Liver (tissue), 9 donors: ENCODE results near the gene NLRP9. TPM values are rescaled to one million over a fixed set of nuclear protein-coding genes. Genes with fewer than 3 reads are reported as not detected.

Experiments used
- DNase-seq: peaks from one replicate; pipeline ENCODE4 v3.0.0-alpha.2; 2017; ENCODE audit warnings: low spot score
- H3K27ac ChIP-seq, 2 donors: one replicate each; pipeline ENCODE4 v1.7.0; 2013; ENCODE audit warnings: inconsistent platforms in 2 of 2, low read length in 2 of 2, control low read depth in 1 of 2, low read depth in 1 of 2, mild to moderate bottlenecking in 1 of 2
- H3K27me3 ChIP-seq, 4 donors: one replicate each; pipeline versions ENCODE4 v1.6.1 to v1.7.0; 2013; ENCODE audit warnings: low read length in 3 of 4, inconsistent platforms in 1 of 4, mild to moderate bottlenecking in 1 of 4, moderate library complexity in 1 of 4; ENCODE audit not compliant: control insufficient read depth in 4 of 4, insufficient read depth in 4 of 4
- H3K36me3 ChIP-seq, 4 donors: one replicate each; pipeline versions ENCODE4 v1.6.1 to v1.7.0; 2013; ENCODE audit warnings: low read length in 3 of 4, mild to moderate bottlenecking in 3 of 4, low read depth in 1 of 4, moderate library complexity in 1 of 4; ENCODE audit not compliant: control insufficient read depth in 4 of 4, insufficient read depth in 3 of 4
- H3K4me1 ChIP-seq, 4 donors: one replicate each; pipeline versions ENCODE4 v1.6.1 to v1.7.0; 2013; ENCODE audit warnings: low read length in 3 of 4, mild to moderate bottlenecking in 3 of 4, moderate library complexity in 1 of 4; ENCODE audit not compliant: control insufficient read depth in 4 of 4, insufficient read depth in 4 of 4
- H3K4me3 ChIP-seq, 3 donors: one replicate each; pipeline versions ENCODE4 v1.6.1 to v1.7.0; 2013; ENCODE audit warnings: low read length in 3 of 3, control low read depth in 1 of 3, low read depth in 1 of 3, mild to moderate bottlenecking in 1 of 3
- H3K9ac ChIP-seq, 2 donors: one replicate each; pipeline ENCODE4 v1.7.0; 2013; ENCODE audit warnings: low read length in 2 of 2, mild to moderate bottlenecking in 2 of 2, moderate library complexity in 2 of 2, control low read depth in 1 of 2, low read depth in 1 of 2
- H3K9me3 ChIP-seq, 4 donors: one replicate each; pipeline versions ENCODE4 v1.6.1 to v1.7.0; 2013; ENCODE audit warnings: low read length in 3 of 4; ENCODE audit not compliant: control insufficient read depth in 4 of 4
- ATF3 ChIP-seq: IDR thresholded peaks from 2 replicates; pipeline ENCODE4 v1.6.1; 2016; ENCODE audit warnings: antibody characterized with exemption
- FOXA1 ChIP-seq: IDR thresholded peaks from 2 replicates; pipeline ENCODE4 v1.6.1; 2016; ENCODE audit warnings: antibody characterized with exemption
- FOXA2 ChIP-seq: IDR thresholded peaks from 2 replicates; pipeline ENCODE4 v1.6.1; 2016; ENCODE audit warnings: antibody characterized with exemption
- GABPA ChIP-seq, 2 donors: IDR thresholded peaks in 1 of 2; conservative IDR thresholded peaks in 1 of 2; 2 replicates each; pipeline ENCODE4 v1.6.1; 2016; ENCODE audit warnings: antibody characterized with exemption in 2 of 2, mild to moderate bottlenecking in 1 of 2, moderate library complexity in 1 of 2
- HNF4A ChIP-seq, 2 donors: conservative IDR thresholded peaks; 2 replicates each; pipeline ENCODE4 v1.6.1; 2016; ENCODE audit warnings: antibody characterized with exemption in 2 of 2, mild to moderate bottlenecking in 2 of 2
- HNF4G ChIP-seq: IDR thresholded peaks from 2 replicates; pipeline ENCODE4 v1.6.1; 2016; ENCODE audit warnings: antibody characterized with exemption
- JUND ChIP-seq, 2 donors: IDR thresholded peaks; 2 replicates each; pipeline ENCODE4 v1.6.1; 2016; ENCODE audit warnings: antibody characterized with exemption in 2 of 2
- MAX ChIP-seq: IDR thresholded peaks from 2 replicates; pipeline ENCODE4 v1.6.1; 2016; ENCODE audit warnings: antibody characterized with exemption
- RAD21 ChIP-seq, 2 donors: IDR thresholded peaks; 2 replicates each; pipeline ENCODE4 v1.6.1; 2016; ENCODE audit warnings: antibody characterized with exemption in 2 of 2, mild to moderate bottlenecking in 2 of 2
- REST ChIP-seq: IDR thresholded peaks from 2 replicates; pipeline ENCODE4 v1.6.1; 2016; ENCODE audit warnings: antibody characterized with exemption, mild to moderate bottlenecking
- RXRA ChIP-seq, 2 donors: IDR thresholded peaks; 2 replicates each; pipeline ENCODE4 v1.6.1; 2017 to 2018; ENCODE audit warnings: antibody characterized with exemption in 2 of 2, mild to moderate bottlenecking in 1 of 2
- TAF1 ChIP-seq: conservative IDR thresholded peaks from 2 replicates; pipeline ENCODE4 v1.6.1; 2016; ENCODE audit warnings: antibody characterized with exemption, mild to moderate bottlenecking
- YY1 ChIP-seq: IDR thresholded peaks from 2 replicates; pipeline ENCODE4 v1.6.1; 2016; ENCODE audit warnings: antibody characterized with exemption, mild to moderate bottlenecking
- ZBTB33 ChIP-seq: IDR thresholded peaks from 2 replicates; pipeline ENCODE4 v1.6.1; 2016; ENCODE audit warnings: antibody characterized with exemption
- WGBS: extraction: QIAGEN DNeasy Blood & Tissue Kit; methylation state at CpG from one replicate; pipeline ENCODE4 v1.1.7; 2013; 5-methylcytosine and 5-hydroxymethylcytosine counted together
- polyA plus RNA-seq, 2 donors: library from polyadenylated mRNA; stranded (reverse) in 1 of 2; unstranded in 1 of 2; fragments of 200-250 nt in 1 of 2; fragments of >200 nt in 1 of 2; fragmentation: Nextera tagmentation in 1 of 2; extraction: Ambion mirVana in 1 of 2; gene quantifications; one replicate each; pipeline versions ENCODE4 v1.2.1 to v1.2.3, GENCODE V29; 2013 to 2015
- total RNA-seq, 2 donors: library from RNA; depleted of rRNA; stranded (reverse); fragments of >200 nt; gene quantifications; one replicate each; pipeline ENCODE4 v1.2.3, GENCODE V29; 2014
- donor health status: healthy.
- donor health status: healthy.
- donor health status: healthy.
- donor health status: healthy.
- donor health status: healthy.

The NLRP9 gene
- total and polyA plus RNA-seq, 4 donors: not detected

GRCh38 chr19:55699221-55699620 is 39.0 kb downstream of the NLRP9 start:
- H3K36me3 ChIP-seq: peaks cover 15 to 51% (median 20%) of the 10 kb centered on the region in 4 donors
- H3K27me3 ChIP-seq: no peaks in the 10 kb centered on the region
- no peak overlapping the region for H3K27ac ChIP-seq
- no peaks in the 10 kb centered on the region for H3K4me1 ChIP-seq
- 90% methylated on average over 11 of the region's 11 CpGs for WGBS
- DNase-seq: no peak
- no peak overlapping the region for H3K4me3 ChIP-seq
- no peaks in the 10 kb centered on the region for H3K9me3 ChIP-seq
- TF ChIP-seq YY1: no peak
- no peak for TF ChIP-seq HNF4G
- no peak overlapping the region for H3K9ac ChIP-seq

GRCh38 chr19:55698256-55698655 is 39.9 kb downstream of the NLRP9 start:
- H3K4me3 ChIP-seq: no peak overlapping the region
- no peak for DNase-seq
- peaks cover 20 to 60% (median 23%) of the 10 kb centered on the region in 4 donors for H3K36me3 ChIP-seq

More at GRCh38 chr19:55698256-55698655, 39.9 kb downstream of the NLRP9 start:
- WGBS: 97% methylated on average over 17 of the region's 17 CpGs
- Histone ChIP-seq H3K9me3 (no peaks in the 10 kb centered on the region), H3K9ac (no peak overlapping the region), H3K27me3 (no peaks in the 10 kb centered on the region), H3K4me1 (no peaks in the 10 kb centered on the region), H3K27ac (no peak overlapping the region)
- TF ChIP-seq MAX (no peak), ATF3 (no peak), FOXA1 (no peak), REST (no peak), FOXA2 (no peak), JUND (IDR thresholded peaks at IDR 0.05) (no peak), HNF4A (conservative IDR thresholded peaks at IDR 0.05) (no peak), HNF4G (no peak), TAF1 (no peak), GABPA (IDR thresholded peaks at IDR 0.05 in 1 of 2, conservative IDR thresholded peaks at IDR 0.05 in 1 of 2) (no peak), RAD21 (IDR thresholded peaks at IDR 0.05) (no peak), RXRA (IDR thresholded peaks at IDR 0.05) (no peak), YY1 (no peak), ZBTB33 (no peak)
